ENCODE measurements around the gene SLC25A11.
A peak's percentile ranks its signal among the peaks of the same experiment; 100 is the strongest.

Gene SLC25A11

GRCh38 chr17:4896332-4897197 is 43.3 kb downstream of the SLC25A11 start:
- no peak for FAIRE-seq
- TF ChIP-seq POLR2A (IDR thresholded peaks at IDR 0.05; ENCODE audit: low read depth, low read length): no peak
- TF ChIP-seq TAF1 (IDR thresholded peaks at IDR 0.05; ENCODE audit: borderline replicate concordance, low read depth, low read length): no peak
- TF ChIP-seq POLR2AphosphoS5 (IDR thresholded peaks at IDR 0.05; ENCODE audit: low read depth, low read length): no peak
- peak; percentile 10 for DNase-seq (ENCODE audit: insufficient read length)

GRCh38 chr17:4895657-4896331 is 44.1 kb downstream of the SLC25A11 start:
- DNase-seq (ENCODE audit: insufficient read length) (peak; percentile 11), FAIRE-seq (no peak)
- TF ChIP-seq POLR2AphosphoS5 (IDR thresholded peaks at IDR 0.05; ENCODE audit: low read depth, low read length) (no peak), POLR2A (IDR thresholded peaks at IDR 0.05; ENCODE audit: low read depth, low read length) (no peak)

GRCh38 chr17:4895121-4895520 is 44.7 kb downstream of the SLC25A11 start:
- no peak for FAIRE-seq
- TF ChIP-seq TAF1 (IDR thresholded peaks at IDR 0.05; ENCODE audit: borderline replicate concordance, low read depth, low read length) (no peak), POLR2AphosphoS5 (IDR thresholded peaks at IDR 0.05; ENCODE audit: low read depth, low read length) (no peak), POLR2A (IDR thresholded peaks at IDR 0.05; ENCODE audit: low read depth, low read length) (no peak)
- DNase-seq (ENCODE audit: insufficient read length): no peak

- TF ChIP-seq POLR2A (IDR thresholded peaks at IDR 0.05; ENCODE audit: low read depth, low read length) (no peak), TAF1 (IDR thresholded peaks at IDR 0.05; ENCODE audit: borderline replicate concordance, low read depth, low read length) (no peak), POLR2AphosphoS5 (IDR thresholded peaks at IDR 0.05; ENCODE audit: low read depth, low read length) (no peak)
- DNase-seq (ENCODE audit: insufficient read length): peak; percentile 10
Observed at GRCh38 chr17:4893721-4894560, 45.9 kb downstream of the SLC25A11 start.

GRCh38 chr17:4893272-4893671 is 46.6 kb downstream of the SLC25A11 start:
- no peak for TF ChIP-seq POLR2A (IDR thresholded peaks at IDR 0.05; ENCODE audit: low read depth, low read length)
- TF ChIP-seq POLR2AphosphoS5 (IDR thresholded peaks at IDR 0.05; ENCODE audit: low read depth, low read length): no peak
- no peak for TF ChIP-seq TAF1 (IDR thresholded peaks at IDR 0.05; ENCODE audit: borderline replicate concordance, low read depth, low read length)
- no peak for DNase-seq (ENCODE audit: insufficient read length)
- FAIRE-seq: no peak

More at GRCh38 chr17:4893721-4894560, 45.9 kb downstream of the SLC25A11 start:
- no peak for FAIRE-seq

GRCh38 chr17:4892499-4893221 is 47.2 kb downstream of the SLC25A11 start:
- no peak for FAIRE-seq
- TF ChIP-seq TAF1 (IDR thresholded peaks at IDR 0.05; ENCODE audit: borderline replicate concordance, low read depth, low read length): no peak
- no peak for TF ChIP-seq POLR2A (IDR thresholded peaks at IDR 0.05; ENCODE audit: low read depth, low read length)
- no peak for TF ChIP-seq POLR2AphosphoS5 (IDR thresholded peaks at IDR 0.05; ENCODE audit: low read depth, low read length)
- DNase-seq (ENCODE audit: insufficient read length): peak; percentile 20

- no peak for TF ChIP-seq POLR2A (IDR thresholded peaks at IDR 0.05; ENCODE audit: low read depth, low read length)
- no peak for TF ChIP-seq TAF1 (IDR thresholded peaks at IDR 0.05; ENCODE audit: borderline replicate concordance, low read depth, low read length)
- TF ChIP-seq POLR2AphosphoS5 (IDR thresholded peaks at IDR 0.05; ENCODE audit: low read depth, low read length): no peak
- DNase-seq (ENCODE audit: insufficient read length): no peak
- FAIRE-seq: no peak
Observed at GRCh38 chr17:4891411-4892410, 48.1 kb downstream of the SLC25A11 start.

GRCh38 chr17:4887581-4887980 is 52.3 kb downstream of the SLC25A11 start:
- DNase-seq (ENCODE audit: insufficient read length) (no peak), FAIRE-seq (no peak)
- TF ChIP-seq TAF1 (IDR thresholded peaks at IDR 0.05; ENCODE audit: borderline replicate concordance, low read depth, low read length) (no peak), POLR2A (IDR thresholded peaks at IDR 0.05; ENCODE audit: low read depth, low read length) (no peak), POLR2AphosphoS5 (IDR thresholded peaks at IDR 0.05; ENCODE audit: low read depth, low read length) (no peak)

Data from GM12892 (cell line).